GM23248 (cell line): ENCODE measurements around the gene NPFFR1.

Experiments used
- EZH2 ChIP-seq: fragments of 200-600 bp; sonication (generic); IDR thresholded peaks from 2 replicates; pipeline ENCODE4 v1.6.1; 2018; ENCODE audit warnings: antibody characterized with exemption, mild to moderate bottlenecking; ENCODE audit not compliant: insufficient read depth, poor library complexity, severe bottlenecking
- EZH2phosphoT487 ChIP-seq: fragments of 200-600 bp; sonication (generic); IDR thresholded peaks from 2 replicates; pipeline ENCODE4 v1.6.1; 2018; ENCODE audit warnings: antibody characterized with exemption, moderate library complexity, mild to moderate bottlenecking, low read depth; ENCODE audit not compliant: insufficient read depth

DNA sequence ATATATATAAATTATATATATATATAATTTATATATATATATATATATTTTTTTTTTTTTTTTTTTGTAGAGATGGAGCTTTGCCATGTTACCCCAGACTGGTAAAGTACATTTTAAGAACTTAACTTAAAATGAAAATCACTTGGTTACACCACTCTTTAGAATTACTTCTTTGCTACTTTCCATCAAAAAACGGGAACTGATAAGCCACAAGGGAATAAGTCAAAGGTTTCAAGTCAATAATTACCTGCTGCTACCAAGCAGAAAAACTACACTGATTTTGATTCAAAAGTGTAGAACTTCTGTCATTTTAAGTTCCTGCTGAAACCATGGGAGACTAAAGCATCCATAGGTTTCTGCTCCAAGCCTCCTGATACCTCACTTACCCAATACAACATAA lies 62.8 kb downstream of the NPFFR1 start:
- TF ChIP-seq EZH2phosphoT487 (no peak), EZH2 (no peak)
